GM19324 (cell line): Measurements from ENCODE around the gene BICD2.
A peak's percentile ranks its signal among the peaks of the same experiment; 100 is the strongest.
"Not testable (repeated sequence)": the region's sequence is repeated elsewhere in the genome, so short reads cannot be mapped to it uniquely, and the experiment has no call there.

ENCODE experiments used
- ATAC-seq: cut with Tn5 transposase; IDR thresholded peaks from one replicate; pipeline ENCODE4 v1.9.1; 2021; ENCODE audit warnings: mild to moderate bottlenecking, moderate library complexity; ENCODE audit not compliant: unreplicated experiment, low FRiP score

BICD2 gene

DNA sequence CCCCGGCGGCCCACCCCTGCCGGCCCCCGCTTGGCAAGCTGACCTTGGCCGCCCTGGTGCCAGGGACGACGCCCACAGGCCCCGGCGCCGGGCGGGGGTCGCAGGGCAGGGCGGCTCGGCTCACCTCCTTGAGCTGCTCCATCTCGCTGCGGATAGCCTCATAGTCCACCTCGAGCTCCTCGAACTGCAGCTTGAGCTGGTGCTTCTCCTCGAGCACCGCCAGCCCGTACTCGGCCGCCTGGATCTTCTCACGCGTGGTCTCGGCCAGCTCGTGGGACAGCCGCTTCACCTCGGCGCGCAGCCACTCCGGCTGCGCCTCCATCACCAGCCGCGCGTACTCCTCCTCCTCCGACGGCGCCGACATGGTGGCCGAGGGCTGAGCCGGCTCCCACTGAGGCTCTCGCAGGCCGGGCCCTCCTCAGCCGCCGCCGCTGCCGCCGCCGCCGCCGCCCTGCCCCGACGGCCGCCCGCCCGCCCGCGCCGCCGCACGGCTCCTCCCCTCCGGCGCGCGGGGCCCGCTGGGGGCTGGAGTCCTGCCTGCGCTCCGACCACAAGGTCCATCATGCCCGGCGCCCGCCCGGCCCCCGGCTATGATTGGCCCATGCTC lies at the start of gene BICD2:
TSS of gene BICD2 (minus strand) at position 453 of the 607 bp plus-strand sequence. CDS start at position 364, 89 bp downstream.
- ATAC-seq: peak; percentile 93

GRCh38 chr9:92809629-92810326 lies 45.1 kb upstream of the BICD2 start:
- ATAC-seq: not testable (repeated sequence)

GRCh38 chr9:92808726-92809451 lies 44.3 kb upstream of the BICD2 start:
- no peak for ATAC-seq

DNA sequence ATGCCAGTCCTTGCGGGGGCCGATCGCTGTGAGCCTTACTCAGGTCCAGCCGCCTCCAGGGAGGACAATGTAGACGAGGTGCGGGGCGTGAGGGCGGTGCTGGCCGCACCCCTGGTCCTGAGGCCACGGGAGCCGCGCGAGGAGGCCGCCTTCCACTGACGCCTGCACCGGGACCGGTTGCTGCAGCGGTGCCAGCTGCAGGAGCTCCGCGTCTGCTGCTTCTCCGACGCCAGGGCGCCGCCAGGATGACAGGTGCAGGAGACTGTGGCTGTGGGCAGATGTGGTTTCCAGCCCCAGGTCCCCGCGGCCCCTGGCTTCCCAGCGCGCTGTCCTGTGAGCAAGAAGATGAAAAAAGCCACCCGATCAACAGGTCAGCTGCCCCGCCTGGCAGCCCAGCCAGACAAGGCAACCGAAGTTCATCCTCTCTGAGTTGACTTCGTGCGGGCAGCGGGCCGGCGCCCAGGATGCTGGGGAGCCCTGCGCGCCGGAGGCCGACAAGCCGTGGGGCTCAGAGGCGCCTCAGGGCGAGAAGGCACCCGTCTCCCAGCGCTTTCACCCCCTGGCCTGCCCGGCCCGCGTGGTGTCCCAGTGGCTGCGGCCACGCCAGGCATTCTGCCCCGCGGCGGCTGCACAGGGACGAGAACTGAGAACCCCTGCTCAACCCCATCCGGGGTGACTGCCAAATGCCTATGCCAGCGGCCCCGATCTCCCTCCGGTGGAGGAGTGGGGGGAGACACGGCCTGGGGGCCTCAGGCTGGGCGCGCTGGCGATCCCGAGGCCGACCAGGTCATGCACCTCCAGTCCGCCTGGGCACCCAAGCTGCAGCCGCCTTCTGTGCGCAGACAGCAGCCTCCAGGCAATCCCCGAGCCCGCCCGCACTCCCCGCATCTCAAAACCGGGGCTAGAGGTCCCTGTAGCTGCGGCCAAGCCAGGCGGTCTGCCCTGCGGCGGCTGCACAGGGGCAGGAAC lies 43.4 kb upstream of the BICD2 start:
- no peak for ATAC-seq

- no peak for ATAC-seq
Measured at GRCh38 chr9:92807031-92807756, 42.6 kb upstream of the BICD2 start.

GRCh38 chr9:92804727-92805126 lies 40.1 kb upstream of the BICD2 start:
- ATAC-seq: no peak

DNA sequence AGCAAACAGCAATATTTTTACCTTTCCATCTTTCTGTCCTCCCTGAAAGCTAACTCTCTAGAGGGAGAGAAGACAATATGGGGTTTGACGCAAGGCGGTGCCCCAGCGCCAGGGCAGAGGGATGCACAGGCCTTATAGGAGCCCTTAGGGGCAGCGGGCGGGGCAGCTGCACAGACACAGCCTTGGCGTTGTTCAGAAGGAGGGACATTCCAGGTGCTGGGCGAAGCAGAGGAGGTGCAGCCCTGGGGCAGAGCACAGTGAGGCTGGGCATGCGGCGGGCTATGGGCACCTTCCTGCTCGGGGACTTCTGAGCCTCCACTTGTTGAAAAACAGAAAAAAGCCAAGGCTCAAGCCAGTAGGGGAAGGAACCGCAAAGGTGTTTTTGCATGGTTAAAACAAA lies 33.7 kb upstream of the BICD2 start:
- no peak for ATAC-seq

DNA sequence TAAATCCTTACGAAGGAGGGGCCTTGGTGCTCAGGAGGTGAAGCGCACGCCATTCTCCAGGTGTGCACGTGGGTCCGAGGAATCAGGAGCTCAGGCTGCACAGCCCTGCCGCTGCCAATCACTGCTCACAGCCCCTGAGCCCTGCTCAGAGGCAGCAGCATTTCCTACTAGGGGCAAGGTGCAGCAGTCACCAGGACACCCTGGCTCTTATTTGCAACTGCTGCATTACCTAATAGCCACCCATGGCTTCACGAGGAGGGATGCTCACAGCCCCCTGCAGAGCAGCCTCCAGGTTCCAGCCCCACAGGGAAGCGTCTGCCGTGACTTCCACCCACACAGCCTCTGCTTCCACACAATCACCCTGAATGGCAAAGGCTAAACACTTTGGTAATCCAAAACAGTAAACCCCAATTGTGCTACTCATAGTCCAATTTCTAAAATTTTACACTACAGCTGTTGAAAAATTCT lies 31.7 kb upstream of the BICD2 start:
- ATAC-seq: not testable (repeated sequence)

GRCh38 chr9:92795598-92796336 lies 31.1 kb upstream of the BICD2 start:
- no peak for ATAC-seq

DNA sequence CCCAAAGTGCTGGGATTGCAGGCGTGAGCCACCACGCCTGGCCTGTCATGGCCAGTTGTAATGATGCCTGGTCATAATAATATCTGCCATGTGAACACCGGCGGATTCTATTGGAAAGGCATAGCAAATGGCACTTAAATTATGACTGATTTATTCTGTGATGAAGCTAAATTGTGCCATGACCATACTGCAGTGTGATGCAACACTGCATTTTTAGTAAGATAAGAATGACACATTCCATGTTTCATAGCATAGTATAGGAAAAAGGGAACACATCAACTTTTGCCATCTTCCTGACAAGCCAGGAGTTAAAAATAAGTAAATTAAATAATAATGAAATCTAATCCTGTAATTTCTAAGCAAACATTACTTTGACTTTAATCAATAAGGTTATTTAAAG lies 30.4 kb upstream of the BICD2 start:
- no peak for ATAC-seq

- ATAC-seq: no peak
Measured at GRCh38 chr9:92794426-92794825, 29.8 kb upstream of the BICD2 start.

- ATAC-seq: no peak
Measured at GRCh38 chr9:92790542-92791527, 26.2 kb upstream of the BICD2 start.

DNA sequence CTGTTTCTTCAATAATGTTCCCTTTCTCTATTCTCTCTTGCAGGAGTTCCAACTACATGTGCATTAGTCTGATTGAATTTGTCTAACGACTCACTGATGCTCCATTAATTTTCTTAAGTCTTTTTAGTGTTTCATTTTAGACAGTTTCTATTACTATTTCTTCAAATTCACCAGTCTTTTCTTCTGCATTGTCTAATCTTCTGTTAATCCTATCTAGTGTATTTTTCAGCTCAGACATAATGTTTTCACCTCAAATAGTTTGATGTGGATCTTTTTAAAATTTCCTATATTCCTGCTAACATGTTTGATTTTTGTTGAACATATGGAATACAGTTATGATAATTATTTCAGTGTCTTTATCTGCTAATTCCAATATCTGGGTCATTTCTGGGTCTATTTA lies 21.7 kb upstream of the BICD2 start:
- no peak for ATAC-seq

GRCh38 chr9:92781899-92782298 lies 17.3 kb upstream of the BICD2 start:
- no peak for ATAC-seq

DNA sequence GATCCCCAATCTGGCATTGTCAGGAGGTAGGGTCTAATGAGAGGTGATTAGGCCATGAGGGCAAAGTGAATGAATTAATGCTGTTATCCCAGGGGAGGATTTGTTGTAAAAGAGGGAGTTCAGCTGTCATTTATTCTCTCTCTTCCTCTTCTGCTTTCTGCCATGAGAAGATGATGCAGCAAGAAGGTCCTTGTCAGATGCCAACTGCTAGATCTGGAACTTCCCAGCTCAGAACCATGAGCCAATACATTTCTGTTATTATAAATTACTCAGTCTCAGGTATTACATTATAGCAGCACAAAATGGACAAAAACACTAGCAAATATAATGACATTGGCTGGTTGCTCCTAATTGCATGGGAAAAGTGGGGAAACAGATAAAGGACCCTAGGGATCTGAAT lies 15.6 kb upstream of the BICD2 start:
- ATAC-seq: no peak

- ATAC-seq: no peak
Measured at GRCh38 chr9:92775466-92775865, 10.8 kb upstream of the BICD2 start.

GRCh38 chr9:92774274-92774673 lies 9.6 kb upstream of the BICD2 start:
- no peak for ATAC-seq

GRCh38 chr9:92773810-92774209 lies 9.2 kb upstream of the BICD2 start:
- ATAC-seq: no peak
